Activated T-helper 1 cell treated with anti-CD3 and anti-CD28 coated beads, Interleukin-2, amount 50 U/mL, for 16 hours (primary cell): ENCODE measurements around the gene MAD2L1.
A peak's percentile ranks its signal among the peaks of the same experiment; 100 is the strongest.

ENCODE experiments used
- DNase-seq, 2 donors: peaks; one replicate each; pipeline ENCODE4 v3.0.0-alpha.2; 2020; ENCODE audit warnings: low read depth in 1 of 2, low spot score in 1 of 2

MAD2L1 gene

GRCh38 chr4:120059036-120059435 lies 7.6 kb downstream of the MAD2L1 start:
- DNase-seq, result no peak

GRCh38 chr4:120057416-120057815 lies 9.2 kb downstream of the MAD2L1 start:
- no peak for DNase-seq

- no peak for DNase-seq
Measured at GRCh38 chr4:120056246-120056645, 10.4 kb downstream of the MAD2L1 start.

- no peak for DNase-seq
Measured at GRCh38 chr4:120055795-120056194, 10.9 kb downstream of the MAD2L1 start.

- DNase-seq, result no peak
Measured at GRCh38 chr4:120055162-120055561, 11.5 kb downstream of the MAD2L1 start.

- DNase-seq, result no peak
Measured at GRCh38 chr4:120053911-120054310, 12.7 kb downstream of the MAD2L1 start.

- no peak for DNase-seq
Measured at GRCh38 chr4:120052856-120053255, 13.8 kb downstream of the MAD2L1 start.

GRCh38 chr4:120051253-120051652 lies 15.4 kb downstream of the MAD2L1 start:
- DNase-seq, result no peak

GRCh38 chr4:120049732-120050494 lies 16.7 kb downstream of the MAD2L1 start:
- DNase-seq, result peak; percentile 37 to 50

- no peak for DNase-seq
Measured at GRCh38 chr4:120043828-120044227, 22.8 kb downstream of the MAD2L1 start.

- no peak for DNase-seq
Measured at GRCh38 chr4:120037411-120037810, 29.2 kb downstream of the MAD2L1 start.

- no peak for DNase-seq
Measured at GRCh38 chr4:120034913-120035312, 31.7 kb downstream of the MAD2L1 start.

GRCh38 chr4:120026853-120027252 lies 39.8 kb downstream of the MAD2L1 start:
- DNase-seq, result no peak

GRCh38 chr4:120025516-120025915 lies 41.1 kb downstream of the MAD2L1 start:
- no peak for DNase-seq

- DNase-seq, result no peak
Measured at GRCh38 chr4:120018786-120019185, 47.9 kb downstream of the MAD2L1 start.

- DNase-seq, result no peak
Measured at GRCh38 chr4:120017939-120018692, 48.5 kb downstream of the MAD2L1 start.

- DNase-seq, result no peak
Measured at GRCh38 chr4:120011725-120012124, 54.9 kb downstream of the MAD2L1 start.

- no peak for DNase-seq
Measured at GRCh38 chr4:120010646-120011045, 56.0 kb downstream of the MAD2L1 start.

GRCh38 chr4:120009731-120010130 lies 56.9 kb downstream of the MAD2L1 start:
- DNase-seq, result no peak

- no peak for DNase-seq
Measured at GRCh38 chr4:120008957-120009356, 57.7 kb downstream of the MAD2L1 start.

GRCh38 chr4:120007896-120008436 lies 58.7 kb downstream of the MAD2L1 start:
- DNase-seq, result no peak

- DNase-seq, result no peak
Measured at GRCh38 chr4:120007191-120007871, 59.3 kb downstream of the MAD2L1 start.
